GM19025 (cell line): ENCODE data around the gene ANKRD9.

Experiments used
- ATAC-seq: cut with Tn5 transposase; IDR thresholded peaks from one replicate; pipeline ENCODE4 v1.9.1; 2021; ENCODE audit warnings: mild to moderate bottlenecking, low read depth, moderate library complexity; ENCODE audit not compliant: unreplicated experiment

ANKRD9 gene

DNA sequence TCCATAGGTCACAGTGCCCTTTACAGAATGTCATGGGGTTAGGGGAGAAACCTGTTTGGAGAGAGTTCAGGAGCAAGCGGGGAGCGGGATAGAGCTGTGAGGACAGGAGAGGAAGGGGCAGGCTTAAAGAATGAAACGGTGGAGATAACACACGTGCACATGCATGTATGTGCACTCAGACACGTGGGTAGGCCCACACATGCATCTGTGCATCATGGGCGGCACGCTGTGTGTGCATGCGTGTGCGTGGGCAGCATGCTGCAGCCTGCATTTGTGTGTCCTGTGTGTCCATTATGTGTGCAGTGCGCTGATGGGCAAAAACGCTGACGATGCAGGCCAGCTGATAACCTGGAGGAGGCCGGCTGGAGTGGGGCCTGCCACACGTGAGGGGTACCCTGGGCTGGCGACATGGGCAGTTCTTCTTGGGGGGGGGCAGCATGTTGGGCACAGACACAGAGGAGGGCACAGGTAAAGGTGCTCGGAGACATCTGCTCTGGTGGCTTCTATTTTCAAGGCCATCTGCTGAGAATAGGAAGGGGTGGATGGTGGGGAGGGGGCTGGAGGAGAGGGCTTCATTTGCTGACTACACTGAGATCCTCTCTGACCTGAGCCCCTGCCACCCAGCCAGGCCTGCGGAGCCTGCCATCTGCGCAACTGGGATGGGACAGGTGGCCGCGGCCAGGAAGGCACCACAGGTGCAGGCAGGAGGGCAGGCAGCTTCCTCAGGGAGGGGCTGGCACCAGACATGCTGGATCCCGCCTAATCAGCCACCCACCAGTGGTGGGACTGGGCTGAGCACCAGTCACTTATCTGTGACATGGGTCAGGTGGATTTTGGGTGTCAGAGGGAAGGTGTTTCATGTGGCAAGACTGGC lies 4.6 kb upstream of the ANKRD9 start:
- ATAC-seq: no peak

DNA sequence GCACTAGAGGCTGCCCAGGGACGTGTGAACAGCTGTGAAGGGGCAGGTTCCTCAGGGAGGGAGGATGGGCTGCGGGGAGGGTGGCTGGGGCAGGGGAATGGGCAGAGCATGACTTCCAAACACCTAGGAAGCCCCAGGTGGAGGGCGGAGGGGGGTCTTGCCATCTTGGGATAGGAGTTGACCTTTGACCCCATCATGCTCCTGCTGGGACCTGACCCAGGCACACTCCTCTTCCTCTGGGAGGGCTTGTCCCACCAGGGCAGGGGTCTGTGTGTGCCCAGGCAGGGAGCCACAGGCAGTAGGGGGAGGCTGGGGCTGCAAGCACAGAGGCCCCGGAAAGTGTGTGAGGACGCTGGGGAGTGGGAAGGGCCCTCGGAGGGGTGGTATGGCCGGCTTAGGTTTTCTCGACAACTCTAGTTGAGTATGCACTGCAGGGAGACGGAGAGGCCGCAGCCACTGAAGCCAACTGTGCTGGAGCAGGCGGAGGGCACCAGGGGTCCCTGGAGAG lies 3.3 kb upstream of the ANKRD9 start:
- no peak for ATAC-seq

DNA sequence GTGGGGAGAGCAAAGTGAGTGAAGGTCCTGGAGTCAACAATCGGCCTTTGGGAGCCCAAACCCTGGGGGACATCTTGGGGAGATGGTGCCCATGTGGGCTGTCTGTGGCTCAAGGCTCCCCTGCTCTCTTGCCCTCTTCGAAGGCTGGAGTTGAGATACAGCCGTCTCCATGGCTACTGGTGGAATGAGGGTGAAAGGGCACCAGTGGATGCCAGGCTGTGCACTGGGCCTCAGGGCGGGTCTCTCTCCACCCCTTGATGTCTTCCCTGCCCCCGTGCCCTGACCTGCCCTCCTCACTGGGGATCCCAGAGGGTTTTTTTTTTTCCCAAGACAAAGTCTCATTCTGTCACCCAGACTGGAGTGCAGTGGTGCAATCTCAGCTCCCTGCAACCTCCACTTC lies 2.0 kb upstream of the ANKRD9 start:
- ATAC-seq: no peak

- no peak for ATAC-seq
Measured at GRCh38 chr14:102510616-102511520, 1.3 kb upstream of the ANKRD9 start.

- ATAC-seq: peak; percentile 6
Measured at GRCh38 chr14:102508774-102509745, 516 bp downstream of the ANKRD9 start.

- ATAC-seq: no peak
Measured at GRCh38 chr14:102508410-102508773, 1.2 kb downstream of the ANKRD9 start.

DNA sequence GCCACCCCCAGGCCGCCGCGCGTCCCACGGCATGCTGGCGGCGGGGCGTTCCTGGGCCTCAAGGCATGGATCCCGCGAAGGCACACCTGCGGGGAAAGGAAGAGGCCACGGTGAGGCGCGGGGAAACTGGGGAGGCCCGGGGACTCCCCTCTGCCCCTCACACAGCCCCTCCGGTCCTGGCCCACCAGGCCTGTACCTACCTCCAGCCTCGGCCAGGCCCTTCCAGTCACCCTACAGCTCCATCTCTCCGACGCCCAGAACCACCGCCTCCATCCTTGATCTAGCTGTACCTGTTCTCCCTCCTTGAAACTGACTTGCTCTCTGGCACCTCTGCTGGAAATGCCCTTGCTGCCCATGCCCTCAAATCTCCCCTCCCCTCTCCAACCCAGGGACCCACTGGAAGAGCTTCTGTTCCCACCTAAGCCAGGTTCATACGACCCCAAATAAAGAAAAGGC lies 1.7 kb downstream of the ANKRD9 start:
- ATAC-seq: no peak

GRCh38 chr14:102507081-102507856 lies 2.3 kb downstream of the ANKRD9 start:
- ATAC-seq: no peak

DNA sequence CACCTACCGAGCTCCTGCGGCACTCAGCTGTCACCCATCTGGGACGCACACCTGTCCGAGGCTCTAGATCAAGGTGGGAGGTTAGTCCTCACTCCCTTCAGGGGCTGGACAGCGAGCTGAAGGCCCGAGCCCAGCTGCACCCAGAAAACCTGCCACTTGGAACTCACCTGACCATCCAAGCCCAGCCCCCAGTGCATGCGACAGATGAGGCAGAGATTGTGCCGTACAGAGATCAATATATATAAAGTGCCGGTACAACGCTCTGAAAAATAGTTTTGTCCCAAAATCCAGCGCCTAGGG lies 3.0 kb downstream of the ANKRD9 start:
- ATAC-seq: no peak

DNA sequence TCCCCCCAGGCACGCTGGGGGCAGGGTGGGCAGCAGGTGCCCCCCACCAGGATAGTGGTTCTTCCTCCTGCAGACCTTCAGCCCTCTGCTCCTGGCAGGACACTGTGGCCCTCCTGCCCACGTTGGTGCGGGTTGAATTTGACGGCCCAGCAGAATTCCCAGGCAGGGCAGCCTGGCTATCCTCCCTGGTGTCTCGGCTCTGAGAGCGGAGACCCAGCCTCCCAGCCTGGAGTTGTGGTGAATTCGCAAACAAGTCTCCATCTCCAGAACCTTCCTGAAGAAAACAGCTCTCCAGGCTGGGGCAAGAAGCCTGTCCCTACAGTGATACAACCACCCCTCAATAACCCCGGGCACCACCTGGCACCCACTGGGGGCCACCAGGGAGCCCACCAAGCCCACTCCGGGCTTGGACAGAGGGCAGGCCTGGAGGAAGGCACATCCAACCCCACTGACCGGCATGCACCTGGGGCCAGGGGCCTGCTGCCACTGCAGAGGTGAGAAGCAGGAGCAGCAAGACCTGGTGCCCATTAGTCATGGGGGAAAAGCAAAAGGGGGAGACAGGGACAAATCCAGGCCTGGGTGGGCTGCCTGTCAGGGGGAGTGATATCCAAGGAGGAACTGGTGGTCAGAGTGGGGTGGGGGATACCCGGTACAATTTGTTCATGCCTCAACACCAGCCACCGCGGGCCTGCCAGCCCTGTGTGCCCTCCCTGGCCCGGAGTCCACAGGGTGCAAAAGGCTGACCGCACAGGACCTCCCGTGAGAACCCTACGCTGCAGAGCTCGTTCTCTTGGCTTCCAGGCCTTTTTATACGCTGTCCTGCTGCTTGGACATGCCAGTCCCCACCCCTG lies 3.6 kb downstream of the ANKRD9 start:
- no peak for ATAC-seq

DNA sequence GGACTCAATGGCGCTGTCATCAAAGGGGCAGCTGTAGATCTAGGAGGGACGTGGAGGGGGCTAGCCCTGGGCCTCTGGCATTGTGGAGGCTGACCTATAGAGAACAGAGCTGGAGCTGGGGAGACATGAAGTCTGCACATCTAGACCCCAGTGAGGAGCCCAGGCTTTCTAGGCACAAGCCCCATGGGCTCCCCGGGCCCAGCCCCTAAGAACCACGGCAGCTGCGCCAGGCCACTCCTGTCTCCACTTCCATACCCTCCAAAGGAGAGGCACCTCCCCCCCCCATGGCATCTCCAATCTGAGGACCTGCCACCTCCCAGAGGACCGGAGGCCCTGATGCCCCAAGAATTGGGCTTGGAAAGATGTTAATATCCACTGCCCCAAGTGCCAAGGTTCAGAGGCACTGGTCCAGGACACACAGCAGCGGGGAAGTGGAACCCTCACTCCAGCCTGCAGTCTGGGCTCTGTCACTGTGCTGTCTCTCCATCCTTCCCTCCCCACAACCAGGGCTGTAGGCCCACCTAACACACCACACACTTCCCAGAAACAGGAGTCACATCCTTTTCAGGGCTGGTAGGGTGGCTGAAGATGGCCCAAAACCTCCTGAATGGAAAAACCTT lies 4.5 kb downstream of the ANKRD9 start:
- no peak for ATAC-seq

GRCh38 chr14:102504328-102504999 lies 5.1 kb downstream of the ANKRD9 start:
- ATAC-seq: no peak

DNA sequence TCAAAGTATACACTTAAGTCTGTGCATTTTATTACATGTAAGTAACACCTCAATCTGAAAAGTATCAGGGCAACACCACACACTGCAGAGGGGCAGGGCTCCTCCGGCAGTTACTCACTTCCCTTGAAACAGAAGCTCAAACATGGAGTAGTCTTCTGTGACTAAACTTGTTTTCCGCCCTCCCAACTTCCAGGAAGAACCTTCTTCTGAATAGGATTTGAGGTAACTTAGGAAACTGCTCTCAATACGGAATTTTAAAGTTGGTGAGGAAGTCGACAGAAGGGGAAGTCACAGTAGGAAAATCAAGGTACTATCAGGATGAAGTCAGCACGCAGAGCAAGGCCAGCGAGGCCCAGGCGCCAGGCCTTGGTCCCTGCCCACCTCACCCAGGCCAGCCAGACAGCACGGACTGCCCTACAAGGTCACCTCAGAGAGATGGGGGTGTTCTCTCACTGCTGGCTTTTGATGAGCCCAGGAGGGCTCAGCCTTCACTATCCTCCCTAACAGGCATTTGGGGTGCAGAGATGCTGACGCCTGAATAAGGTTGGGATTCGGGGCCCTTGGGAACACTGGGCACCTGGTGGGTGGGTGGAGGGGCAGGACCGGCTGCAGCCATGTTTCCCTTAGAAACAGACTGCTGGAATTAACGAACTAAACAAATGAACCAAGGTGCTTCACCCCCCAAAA lies 5.8 kb downstream of the ANKRD9 start:
- ATAC-seq: no peak

DNA sequence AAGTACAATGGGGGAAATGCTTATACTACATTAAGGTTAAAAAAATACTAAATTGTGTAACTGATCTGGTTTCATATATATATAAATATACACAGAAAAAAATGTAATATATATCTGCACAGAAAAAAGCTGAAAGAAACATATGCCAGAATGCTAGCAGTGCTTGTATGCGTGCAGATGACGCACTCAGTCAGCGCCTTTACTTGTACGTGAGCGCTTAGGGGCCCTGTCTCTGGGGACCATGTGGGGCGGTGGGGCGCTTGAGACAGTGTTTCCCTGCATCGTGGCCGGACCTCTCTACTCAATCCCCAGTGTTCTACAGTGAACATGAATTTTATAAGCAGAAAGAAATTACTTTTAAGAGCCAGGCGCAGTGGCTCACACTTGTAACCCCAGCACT lies 7.0 kb downstream of the ANKRD9 start:
- no peak for ATAC-seq

DNA sequence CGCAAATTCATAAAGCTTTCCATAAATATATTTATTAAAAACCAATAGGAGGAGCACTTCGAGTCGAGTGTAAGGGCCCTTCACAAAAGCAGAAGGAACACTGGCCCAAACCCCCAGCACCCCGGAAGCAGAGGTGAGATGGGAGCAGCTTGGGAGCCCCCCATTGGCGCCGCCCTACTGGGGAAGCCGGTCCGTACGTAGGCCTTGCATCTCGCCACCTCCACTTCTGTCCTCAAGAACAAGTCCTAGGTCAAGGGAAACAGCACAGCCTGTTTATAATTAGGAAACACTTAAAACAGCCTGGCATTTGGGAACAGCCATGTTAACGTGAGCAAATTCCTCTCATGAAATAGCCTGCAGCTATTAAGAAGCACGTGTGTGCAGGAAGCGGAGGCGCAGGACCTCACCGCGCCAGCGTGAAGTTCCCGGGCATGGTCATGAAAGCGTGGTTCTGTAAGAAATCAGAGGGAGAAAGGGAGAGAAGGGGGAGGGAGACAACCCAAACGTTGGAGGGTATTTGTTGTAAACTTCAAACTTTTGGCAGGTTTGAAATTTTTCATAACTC lies 7.7 kb downstream of the ANKRD9 start:
- no peak for ATAC-seq

DNA sequence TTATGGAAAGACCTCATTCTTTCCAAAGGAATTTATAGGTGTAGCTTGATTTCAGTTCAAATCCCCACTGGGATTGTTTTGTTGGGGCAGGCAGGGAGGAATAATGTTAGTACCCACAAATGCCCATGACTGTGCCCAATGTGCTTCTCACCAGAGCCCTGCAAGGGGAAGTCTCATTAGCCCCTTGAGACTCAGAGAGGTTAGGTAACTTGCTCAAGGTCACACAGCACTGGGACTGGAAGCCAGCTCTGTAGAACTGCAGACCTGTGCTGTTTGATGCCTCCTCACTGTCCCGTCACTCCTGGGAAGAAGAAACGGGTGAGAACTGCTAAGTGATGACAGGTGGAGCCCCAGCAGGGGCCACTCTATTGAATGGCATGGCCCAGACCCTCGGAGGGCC lies 8.9 kb downstream of the ANKRD9 start:
- no peak for ATAC-seq

DNA sequence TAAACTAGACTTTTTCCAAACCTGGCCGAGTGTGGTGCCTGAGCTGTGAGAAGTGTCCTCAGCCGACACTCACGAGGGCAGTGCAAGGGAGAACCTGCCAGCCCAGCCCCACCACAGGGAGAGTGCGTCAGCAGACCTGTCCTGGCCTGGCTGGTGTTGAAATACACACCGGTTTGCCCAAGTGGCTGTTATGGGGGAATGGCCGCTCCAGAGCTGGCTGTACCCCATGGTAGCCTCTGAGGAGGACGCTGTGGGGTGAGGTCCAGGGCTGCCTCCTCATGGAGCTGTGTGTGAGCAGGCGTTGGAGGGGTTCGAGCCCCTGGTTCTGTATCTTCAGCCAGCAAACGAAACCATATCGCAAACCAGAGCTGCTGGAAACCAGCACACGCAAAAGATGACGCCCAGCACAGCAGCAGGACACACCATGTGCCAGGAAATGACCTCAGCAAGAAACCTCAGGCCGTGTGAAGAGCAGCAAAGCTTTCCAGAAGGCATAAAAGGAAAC lies 9.4 kb downstream of the ANKRD9 start:
- ATAC-seq: no peak
